ENCODE data around the gene PLEKHM2.
"Not testable (repeated sequence)": the region's sequence is repeated elsewhere in the genome, so short reads cannot be mapped to it uniquely, and the experiment has no call there.

PLEKHM2 gene

GRCh38 chr1:15676688-15677661, 7.1 kb upstream of the PLEKHM2 start:
- no peak for DNase-seq (ENCODE audit: low spot score)

DNA sequence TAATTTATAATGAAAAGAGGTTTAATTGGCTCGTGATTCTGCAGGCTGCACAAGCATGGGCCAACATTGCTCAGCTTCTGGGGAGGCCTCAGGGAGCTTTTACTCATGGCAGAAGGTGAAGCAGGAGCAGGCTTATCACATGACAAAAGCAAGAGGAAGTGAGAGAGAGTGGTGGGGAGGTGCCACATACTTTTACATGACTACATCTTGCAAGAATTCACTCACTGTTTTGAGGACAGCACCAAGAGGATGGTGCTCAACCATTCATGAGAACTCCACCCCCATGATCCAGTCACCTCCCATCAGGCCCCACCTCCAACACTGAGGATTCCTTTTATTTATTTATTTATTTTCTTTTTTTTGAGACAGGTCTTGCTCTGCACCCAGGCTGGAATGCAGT, 5.5 kb upstream of the PLEKHM2 start:
- DNase-seq (ENCODE audit: low spot score): no peak

GRCh38 chr1:15680131-15680530, 4.0 kb upstream of the PLEKHM2 start:
- DNase-seq (ENCODE audit: low spot score): no peak

DNA sequence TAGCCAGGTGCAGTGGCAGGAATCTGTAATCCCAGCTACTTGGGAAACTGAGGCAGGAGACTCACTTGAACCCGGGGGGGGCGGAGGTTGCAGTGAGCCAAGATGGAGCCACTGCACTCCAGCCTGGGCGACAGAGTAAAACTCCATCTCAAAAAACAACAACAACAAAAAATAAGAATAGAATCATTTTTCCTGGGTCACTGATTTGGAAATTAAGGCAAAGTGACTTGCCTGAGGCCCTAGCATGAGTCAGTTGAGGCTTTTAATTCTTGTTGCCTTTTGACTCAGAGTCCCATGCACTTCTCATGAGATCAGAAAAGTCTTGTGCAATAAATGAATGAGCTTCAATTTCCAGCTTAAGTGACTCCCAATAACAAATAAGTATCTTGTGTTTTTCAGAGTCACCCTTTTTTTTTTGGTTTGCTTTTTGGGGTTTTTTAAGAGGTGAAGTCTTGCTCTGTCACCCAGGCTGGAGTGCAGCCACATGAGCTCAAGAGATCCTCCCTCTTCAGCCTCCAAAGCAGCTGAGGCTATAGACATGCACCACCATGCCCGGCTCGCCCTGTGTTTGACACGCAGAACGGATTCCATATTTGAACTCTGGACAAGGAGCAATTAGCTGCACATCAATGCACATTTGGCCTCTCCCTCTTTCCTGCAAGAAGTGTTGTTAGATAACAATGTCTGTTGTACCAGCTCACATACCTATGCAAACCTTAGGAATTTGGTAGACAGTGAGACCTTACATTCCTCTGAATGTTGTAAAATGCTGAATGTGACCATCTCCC, 3.4 kb upstream of the PLEKHM2 start:
- peak; percentile 23 for DNase-seq (ENCODE audit: low spot score)

DNA sequence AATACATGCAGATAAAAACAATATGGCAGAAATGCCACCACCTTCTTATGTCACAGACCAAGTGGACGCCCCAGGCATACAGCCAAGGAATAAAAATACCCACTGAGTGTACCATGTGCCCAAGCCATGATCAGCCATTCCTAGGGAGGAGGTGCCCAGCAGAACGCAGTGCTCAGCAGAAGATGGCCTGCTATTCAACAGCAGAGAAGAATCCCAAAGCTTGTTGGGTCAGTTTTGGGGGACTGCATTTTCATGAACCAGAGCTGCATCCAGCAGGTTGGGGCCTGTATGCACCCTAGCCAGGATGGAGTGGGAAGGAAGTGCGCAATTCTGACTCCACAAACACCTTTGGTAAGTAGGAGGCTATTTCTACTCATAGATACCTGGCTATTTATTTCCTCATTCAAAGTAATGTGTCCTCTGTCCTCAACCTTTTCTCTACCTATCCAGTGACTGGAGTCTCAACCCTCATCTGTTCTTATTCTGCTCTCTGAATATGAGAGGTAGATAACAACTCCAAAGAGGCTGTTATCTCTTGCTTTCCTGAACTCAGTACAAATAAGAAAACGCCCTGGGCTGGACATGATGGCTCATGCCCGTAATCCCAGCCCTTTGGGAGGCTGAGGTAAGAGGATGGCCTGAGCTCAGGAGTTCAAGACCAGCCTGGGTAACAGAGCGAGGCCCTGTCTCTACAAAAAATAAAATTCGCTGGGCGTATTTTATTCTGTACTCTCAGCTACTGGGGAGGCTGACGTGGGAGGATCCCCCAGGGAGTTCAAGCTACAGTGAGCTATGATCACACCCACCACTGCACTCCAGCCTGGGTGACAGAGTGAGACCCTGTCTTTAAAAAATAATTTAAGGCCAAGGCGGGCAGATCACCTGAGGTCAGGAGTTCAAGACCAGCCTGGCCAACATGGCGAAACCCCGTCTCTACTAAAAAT, 2.5 kb upstream of the PLEKHM2 start:
- no peak for DNase-seq (ENCODE audit: low spot score)

GRCh38 chr1:15682936-15683341, 1.2 kb upstream of the PLEKHM2 start:
- no peak for DNase-seq (ENCODE audit: low spot score)

DNA sequence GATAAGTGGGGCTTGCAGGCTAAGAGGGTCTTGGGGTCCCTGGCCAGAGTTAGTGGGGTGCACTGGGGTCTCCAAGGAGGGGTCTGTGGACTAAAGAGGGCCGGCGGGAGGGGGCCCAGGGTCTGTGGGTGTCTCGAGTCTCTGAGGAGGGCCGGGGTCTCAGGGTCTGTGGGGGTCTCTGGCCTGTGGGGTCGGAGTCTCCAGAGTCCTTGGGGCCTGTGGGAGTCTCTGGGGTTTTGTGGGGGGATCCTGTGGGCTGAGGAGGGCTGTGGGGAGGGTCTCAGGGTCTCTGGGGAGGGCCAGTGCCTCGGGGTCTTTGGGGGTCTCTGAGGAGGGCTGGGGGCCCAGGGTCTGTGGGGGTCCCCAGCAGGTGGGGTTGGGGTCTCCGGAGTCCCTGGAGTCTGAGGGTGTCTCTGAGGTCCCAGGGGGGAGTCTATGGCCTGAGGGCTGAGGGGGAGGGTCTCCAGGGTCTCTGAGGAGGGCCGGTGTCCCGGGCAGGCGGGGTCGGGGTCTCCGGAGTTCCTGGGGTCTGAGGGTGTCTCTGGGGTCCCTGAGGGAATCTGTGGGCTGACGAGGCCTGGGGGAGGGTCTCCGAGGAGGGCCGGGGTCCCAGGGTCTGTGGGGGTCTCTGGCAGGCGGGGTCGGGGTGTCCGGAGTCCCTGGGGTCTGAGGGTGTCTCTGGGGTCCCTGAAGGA, 628 bp upstream of the PLEKHM2 start:
- no peak for DNase-seq (ENCODE audit: low spot score)

GRCh38 chr1:15684468-15685291, 560 bp downstream of the PLEKHM2 start:
- DNase-seq (ENCODE audit: low spot score): peak; percentile 72

DNA sequence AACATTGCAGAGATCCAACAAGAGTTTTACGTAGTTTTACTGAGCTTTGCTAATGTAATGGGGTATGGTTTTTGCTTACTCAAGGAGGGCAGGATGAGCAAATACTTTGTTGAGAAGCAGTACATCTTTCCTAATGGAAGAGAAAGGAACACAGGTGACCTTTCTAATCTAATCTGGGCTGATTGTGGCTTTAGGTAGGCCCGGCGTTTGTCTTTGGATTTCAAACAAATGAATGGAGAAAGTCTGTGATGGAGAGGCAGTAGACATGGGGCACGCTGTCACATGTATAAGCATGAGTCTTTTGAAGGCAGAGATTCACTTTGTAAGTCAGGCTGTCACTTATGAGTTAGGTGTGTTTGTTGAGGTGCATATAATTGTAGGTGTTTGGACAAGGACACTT, 1.7 kb downstream of the PLEKHM2 start:
- DNase-seq (ENCODE audit: low spot score): no peak

DNA sequence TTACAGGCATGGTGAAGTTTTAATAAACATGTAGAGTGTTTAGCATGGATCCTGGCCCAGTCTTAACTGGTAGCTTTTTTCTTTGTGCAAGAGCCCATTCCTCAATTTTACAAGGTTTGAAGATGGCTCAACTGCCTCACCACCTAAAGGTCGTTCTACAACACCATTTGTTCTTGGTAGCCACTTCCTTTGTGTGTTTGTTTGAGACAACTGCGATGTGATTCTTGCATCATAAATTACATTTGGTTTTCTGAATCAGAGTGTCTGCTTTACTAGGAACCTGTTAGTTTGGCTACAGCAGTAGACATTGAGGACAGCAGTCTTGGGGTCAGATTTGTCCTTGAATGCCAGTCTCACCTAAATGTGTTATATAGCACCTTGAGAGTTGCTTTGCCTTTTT, 3.3 kb downstream of the PLEKHM2 start:
- no peak for DNase-seq (ENCODE audit: low spot score)

DNA sequence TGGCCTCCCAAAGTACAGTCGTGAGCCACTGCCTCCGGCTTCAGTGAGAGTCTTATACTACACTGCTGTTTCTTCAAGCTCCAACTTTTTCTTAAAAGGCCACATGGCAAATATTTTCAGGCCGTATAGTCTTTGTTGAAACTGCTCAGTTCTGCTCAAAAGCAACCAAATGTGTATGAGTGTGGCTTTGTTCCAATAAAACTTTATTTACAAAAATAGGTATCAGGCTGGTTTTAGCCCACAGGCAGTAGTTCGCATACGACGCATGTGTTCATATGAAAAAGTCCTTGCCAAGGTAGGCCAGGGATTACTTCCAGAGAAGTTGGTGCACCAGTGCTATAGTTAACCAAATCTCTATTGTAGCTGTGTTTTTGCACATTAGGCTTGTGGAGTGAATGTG, 6.2 kb downstream of the PLEKHM2 start:
- no peak for DNase-seq (ENCODE audit: low spot score)

GRCh38 chr1:15691434-15692032, 7.4 kb downstream of the PLEKHM2 start:
- no peak for DNase-seq (ENCODE audit: low spot score)

DNA sequence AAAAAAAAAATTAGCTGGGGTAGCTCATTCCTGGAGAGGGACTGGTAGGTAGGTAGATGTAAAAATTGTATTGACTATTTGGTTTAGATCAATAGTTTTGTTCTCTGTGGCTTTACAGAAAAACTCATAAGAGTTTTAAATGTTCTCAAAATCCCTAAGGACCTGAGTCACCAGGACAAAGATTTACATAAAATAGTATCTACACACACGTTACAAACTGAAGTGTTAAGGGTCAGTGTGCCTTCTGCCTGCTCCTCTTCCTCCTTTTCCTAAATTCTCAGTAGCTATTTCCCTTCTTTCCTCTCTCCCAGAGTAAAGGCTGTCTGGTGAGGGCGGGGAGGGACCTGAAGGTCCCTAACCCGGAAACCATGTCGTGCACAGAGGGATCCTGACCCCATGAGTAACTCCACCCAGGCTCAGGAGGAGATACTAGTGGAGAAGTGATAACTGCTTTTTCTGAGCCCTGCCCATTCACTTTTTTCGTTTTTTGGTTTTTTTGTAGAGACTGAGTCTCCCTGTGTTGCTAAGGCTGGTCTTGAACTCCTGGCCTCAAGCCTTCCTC, 8.1 kb downstream of the PLEKHM2 start:
- DNase-seq (ENCODE audit: low spot score): peak; percentile 4

GRCh38 chr1:15693371-15693770, 9.3 kb downstream of the PLEKHM2 start:
- DNase-seq (ENCODE audit: low spot score): no peak

DNA sequence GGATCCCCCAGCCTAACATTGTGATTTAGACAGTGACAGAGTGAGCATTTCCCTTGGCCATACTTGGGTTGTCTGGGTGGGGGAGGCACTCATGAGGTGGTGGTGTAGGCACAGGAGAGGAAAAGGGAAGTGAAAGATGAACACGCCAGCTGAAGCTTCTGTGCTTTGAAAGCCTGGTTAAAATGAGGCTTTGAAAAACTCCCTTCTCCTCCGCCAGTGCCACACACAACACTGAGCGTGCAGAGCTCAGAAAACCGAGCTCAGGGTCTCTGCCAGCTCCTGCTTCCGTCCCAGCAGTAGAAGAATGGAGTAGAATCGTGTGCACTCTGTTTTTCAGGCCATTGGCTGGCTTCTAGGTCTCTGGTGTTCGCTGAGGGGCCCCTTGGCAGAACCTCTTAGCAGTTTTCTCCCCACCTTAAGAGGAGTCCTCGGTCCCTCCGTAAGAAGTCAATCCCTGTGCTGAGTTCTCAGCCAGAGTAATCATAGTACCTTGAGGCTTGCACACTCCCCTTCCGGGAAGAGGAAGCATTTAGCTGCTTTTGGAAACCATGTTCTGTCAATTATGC, 12.9 kb downstream of the PLEKHM2 start:
- DNase-seq (ENCODE audit: low spot score): no peak

- no peak for DNase-seq (ENCODE audit: low spot score)
Measured at GRCh38 chr1:15698201-15698600, 14.1 kb downstream of the PLEKHM2 start.

DNA sequence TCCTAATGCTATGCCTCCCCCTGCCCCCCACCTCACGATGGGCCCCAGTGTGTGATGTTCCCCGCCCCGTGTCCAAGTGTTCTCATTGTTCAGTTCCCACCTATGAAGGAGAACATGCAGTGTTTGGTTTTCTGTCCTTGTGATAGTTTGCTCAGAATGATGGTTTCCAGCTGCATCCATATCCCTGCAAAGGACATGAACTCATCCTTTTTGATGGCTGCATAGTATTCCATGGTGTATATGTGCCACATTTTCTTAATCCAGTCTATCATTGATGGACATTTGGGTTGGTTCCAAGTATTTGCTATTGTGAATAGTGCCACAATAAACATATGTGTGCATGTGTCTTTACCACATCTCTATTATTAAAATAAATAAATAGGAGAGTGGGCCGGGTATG, 15.2 kb downstream of the PLEKHM2 start:
- DNase-seq (ENCODE audit: low spot score): not testable (repeated sequence)

GRCh38 chr1:15700508-15700907, 16.4 kb downstream of the PLEKHM2 start:
- DNase-seq (ENCODE audit: low spot score): no peak

- no peak for DNase-seq (ENCODE audit: low spot score)
Measured at GRCh38 chr1:15701784-15702183, 17.7 kb downstream of the PLEKHM2 start.
